Measurements from ENCODE around the gene GLYATL3.
A peak's percentile ranks its signal among the peaks of the same experiment; 100 is the strongest.

The GLYATL3 gene

DNA sequence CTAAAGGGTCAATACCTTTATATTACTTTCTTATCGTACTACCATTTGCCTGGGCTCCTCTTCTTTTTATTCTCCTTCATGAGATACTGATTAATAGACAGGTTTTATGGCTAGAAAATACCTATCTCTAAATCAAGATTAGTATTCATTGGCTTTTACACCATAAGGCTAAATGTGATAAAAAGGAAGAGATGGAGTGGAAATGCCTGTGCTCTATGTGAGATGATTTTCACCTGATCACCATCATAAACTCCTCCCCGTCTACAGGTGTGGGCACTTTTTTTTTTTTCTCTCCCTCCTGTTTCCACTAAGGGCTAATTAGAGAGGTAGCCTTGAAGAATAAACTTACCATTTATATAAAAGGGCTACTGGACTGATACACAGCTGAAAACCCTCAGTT lies at the start of gene GLYATL3:
Gene GLYATL3, plus strand, starts transcription at position 301 of the 400 bp plus-strand sequence. CDS start 12,068 bp downstream, outside the sequence.
- Histone ChIP-seq H3K27me3 (ENCODE audit: control insufficient read depth in 1 of 2, insufficient read depth in 2 of 2, low read length in 2 of 2) (no peaks in the 10 kb centered on the region), H3K9me3 (ENCODE audit: control insufficient read depth in 2 of 2, low read length in 2 of 2) (no peaks in the 10 kb centered on the region), H3K36me3 (ENCODE audit: control insufficient read depth in 2 of 2, insufficient read depth in 2 of 2, low read length in 2 of 2) (no peaks in the 10 kb centered on the region), H3K27ac (ENCODE audit: low read length) (no peak within 1 kb of the TSS), H3K4me1 (ENCODE audit: control insufficient read depth, insufficient read depth, low read length) (no peaks in the 10 kb centered on the region), H3K9ac (ENCODE audit: low read length in 2 of 2) (no peak within 1 kb of the TSS), H3K4me3 (ENCODE audit: low read length in 2 of 2) (no peak within 1 kb of the TSS)

DNA sequence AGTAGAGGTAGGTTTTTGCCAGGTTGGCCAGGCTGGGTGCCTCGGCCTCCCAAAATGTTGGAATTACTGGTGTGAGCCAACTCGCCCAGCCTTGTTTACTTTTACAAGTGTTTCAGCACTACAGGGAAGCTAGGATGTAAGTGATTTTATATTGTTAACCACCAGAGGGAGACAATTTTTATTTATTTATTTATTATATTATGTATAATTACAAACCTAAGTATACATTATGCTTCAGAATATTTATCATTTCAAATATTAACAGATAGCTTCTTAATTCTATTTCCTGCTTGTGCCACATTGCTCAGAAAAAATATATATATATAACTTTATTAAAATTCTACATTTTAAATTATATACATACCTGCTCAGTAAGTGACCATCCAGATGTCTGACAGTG lies 46.5 kb upstream of the GLYATL3 start:
- no peak overlapping the region for H3K4me3 ChIP-seq (ENCODE audit: low read length in 2 of 2)
- H3K9me3 ChIP-seq (ENCODE audit: control insufficient read depth in 2 of 2, low read length in 2 of 2): no peaks in the 10 kb centered on the region
- no peak overlapping the region for H3K9ac ChIP-seq (ENCODE audit: low read length in 2 of 2)
- H3K4me1 ChIP-seq (ENCODE audit: control insufficient read depth, insufficient read depth, low read length): no peaks in the 10 kb centered on the region
- H3K36me3 ChIP-seq (ENCODE audit: control insufficient read depth in 2 of 2, insufficient read depth in 2 of 2, low read length in 2 of 2): peaks cover 12 to 21% of the 10 kb centered on the region in 2 donors
- no peaks in the 10 kb centered on the region for H3K27me3 ChIP-seq (ENCODE audit: control insufficient read depth in 1 of 2, insufficient read depth in 2 of 2, low read length in 2 of 2)
- H3K27ac ChIP-seq (ENCODE audit: low read length): no peak overlapping the region

DNA sequence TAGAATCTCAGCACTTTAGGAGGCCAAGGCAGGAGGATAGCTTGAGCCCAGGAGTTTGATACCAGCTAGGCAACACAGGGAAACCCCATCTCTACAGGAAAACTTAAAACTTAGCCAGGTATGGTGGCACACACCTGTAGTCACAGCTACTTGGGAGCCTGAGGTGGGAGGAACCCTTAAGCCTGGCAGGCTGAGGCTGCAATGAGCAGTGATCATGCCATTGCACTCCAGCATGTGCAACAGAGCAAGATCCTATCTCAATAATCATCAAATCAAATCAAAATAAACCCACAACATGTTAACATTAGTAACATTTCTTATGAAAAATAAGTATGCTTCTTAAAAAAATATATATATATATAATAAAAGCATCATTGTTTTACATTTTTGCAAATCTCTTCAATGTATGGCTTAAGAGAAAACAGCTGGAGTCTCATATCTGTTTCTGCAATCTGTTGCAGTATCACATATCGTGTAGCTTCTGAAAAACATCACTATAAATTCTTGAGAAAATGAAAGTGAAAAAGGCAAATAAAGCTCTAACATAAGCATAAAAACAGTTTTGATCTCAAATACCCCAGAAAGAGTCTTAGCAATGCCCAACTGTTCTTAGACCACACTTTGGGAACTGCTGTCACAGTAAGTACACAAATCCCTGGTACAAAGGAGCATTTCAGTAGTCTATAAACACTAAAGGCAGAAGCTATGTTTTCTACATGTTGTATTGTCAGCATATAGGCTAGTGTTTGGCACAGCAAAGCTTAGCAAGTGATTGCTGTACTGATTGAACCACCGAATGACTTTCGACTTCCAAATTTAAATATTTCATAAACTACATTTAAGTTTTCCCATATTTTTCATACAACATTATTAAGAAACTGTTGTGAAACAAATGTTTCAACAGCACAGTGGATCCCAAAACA lies 44.7 kb upstream of the GLYATL3 start:
- no peak overlapping the region for H3K27ac ChIP-seq (ENCODE audit: low read length)
- H3K27me3 ChIP-seq (ENCODE audit: control insufficient read depth in 1 of 2, insufficient read depth in 2 of 2, low read length in 2 of 2): no peaks in the 10 kb centered on the region
- H3K4me3 ChIP-seq (ENCODE audit: low read length in 2 of 2): no peak overlapping the region
- H3K36me3 ChIP-seq (ENCODE audit: control insufficient read depth in 2 of 2, insufficient read depth in 2 of 2, low read length in 2 of 2): peaks cover 7 to 16% of the 10 kb centered on the region in 2 donors
- no peaks in the 10 kb centered on the region for H3K4me1 ChIP-seq (ENCODE audit: control insufficient read depth, insufficient read depth, low read length)
- no peak overlapping the region for H3K9ac ChIP-seq (ENCODE audit: low read length in 2 of 2)
- no peaks in the 10 kb centered on the region for H3K9me3 ChIP-seq (ENCODE audit: control insufficient read depth in 2 of 2, low read length in 2 of 2)

DNA sequence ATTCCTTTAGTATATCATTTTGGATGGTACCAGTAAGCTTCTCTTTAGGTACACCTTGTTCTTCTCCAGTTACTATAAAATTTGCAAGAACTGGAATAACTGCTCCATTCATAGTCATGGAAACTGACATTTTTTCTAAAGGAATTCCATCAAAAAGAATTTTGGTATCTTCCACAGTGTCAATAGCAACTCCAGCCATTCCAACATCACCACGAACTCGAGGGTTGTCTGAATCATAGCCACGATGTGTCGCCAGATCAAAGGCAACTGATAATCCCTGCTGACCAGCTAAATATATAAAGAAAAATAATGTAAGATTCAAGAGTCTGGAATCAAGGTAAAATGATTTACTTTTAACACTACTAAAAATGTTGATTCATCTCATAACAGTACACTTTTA lies 42.0 kb upstream of the GLYATL3 start:
- peaks cover 3% of the 10 kb centered on the region for H3K4me1 ChIP-seq (ENCODE audit: control insufficient read depth, insufficient read depth, low read length)
- H3K27ac ChIP-seq (ENCODE audit: low read length): no peak overlapping the region
- no peaks in the 10 kb centered on the region for H3K9me3 ChIP-seq (ENCODE audit: control insufficient read depth in 2 of 2, low read length in 2 of 2)
- no peak overlapping the region for H3K9ac ChIP-seq (ENCODE audit: low read length in 2 of 2)
- peaks cover 6 to 9% of the 10 kb centered on the region in 2 donors for H3K36me3 ChIP-seq (ENCODE audit: control insufficient read depth in 2 of 2, insufficient read depth in 2 of 2, low read length in 2 of 2)
- no peak overlapping the region for H3K4me3 ChIP-seq (ENCODE audit: low read length in 2 of 2)
- H3K27me3 ChIP-seq (ENCODE audit: control insufficient read depth in 1 of 2, insufficient read depth in 2 of 2, low read length in 2 of 2): no peaks in the 10 kb centered on the region

DNA sequence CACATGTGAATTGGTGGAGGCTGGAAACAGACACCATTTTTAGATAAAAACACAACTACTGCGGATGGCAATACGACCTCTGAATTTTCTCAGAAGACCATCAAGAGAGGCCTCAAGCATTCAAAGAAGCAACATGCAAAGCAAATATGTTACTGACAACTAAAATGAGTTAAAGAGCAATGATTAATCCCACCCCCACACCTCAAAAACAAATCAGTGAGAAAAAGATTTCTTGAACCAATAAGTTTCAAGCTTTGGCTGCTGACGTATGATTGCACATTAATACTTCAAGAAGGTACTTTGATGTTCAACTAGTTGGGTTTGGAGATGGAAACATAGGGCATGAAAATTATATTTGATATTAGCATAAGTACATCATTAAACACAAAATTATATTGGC lies 37.7 kb upstream of the GLYATL3 start:
- peaks cover 2 to 4% of the 10 kb centered on the region in 2 donors for H3K36me3 ChIP-seq (ENCODE audit: control insufficient read depth in 2 of 2, insufficient read depth in 2 of 2, low read length in 2 of 2)
- no peak overlapping the region for H3K27ac ChIP-seq (ENCODE audit: low read length)
- H3K9me3 ChIP-seq (ENCODE audit: control insufficient read depth in 2 of 2, low read length in 2 of 2): no peaks in the 10 kb centered on the region
- H3K4me1 ChIP-seq (ENCODE audit: control insufficient read depth, insufficient read depth, low read length): peaks cover 6% of the 10 kb centered on the region
- H3K27me3 ChIP-seq (ENCODE audit: control insufficient read depth in 1 of 2, insufficient read depth in 2 of 2, low read length in 2 of 2): no peaks in the 10 kb centered on the region
- H3K9ac ChIP-seq (ENCODE audit: low read length in 2 of 2): peak overlapping the region; percentile 89 to 99
- H3K4me3 ChIP-seq (ENCODE audit: low read length in 2 of 2): peak overlapping the region; percentile 81 to 94

DNA sequence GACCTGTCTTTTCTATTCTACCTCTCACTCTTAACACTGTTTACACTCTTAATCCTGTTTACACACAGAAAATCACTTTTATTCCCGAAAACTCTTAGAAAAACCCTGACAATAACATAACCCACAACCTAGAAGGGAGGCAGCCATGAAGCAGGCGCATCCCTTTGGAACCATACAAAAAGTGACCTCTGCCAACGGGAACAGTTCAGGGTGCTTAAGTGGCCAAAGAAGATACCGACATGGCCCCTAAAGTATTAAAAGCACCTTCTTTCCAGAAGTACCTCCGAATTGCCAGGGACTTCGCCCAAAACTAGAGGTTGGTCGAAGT lies 37.2 kb upstream of the GLYATL3 start:
- H3K27ac ChIP-seq (ENCODE audit: low read length): peak overlapping the region; percentile 86
- H3K9ac ChIP-seq (ENCODE audit: low read length in 2 of 2): peak overlapping the region; percentile 89 to 99
- H3K4me1 ChIP-seq (ENCODE audit: control insufficient read depth, insufficient read depth, low read length): peaks cover 6% of the 10 kb centered on the region
- H3K4me3 ChIP-seq (ENCODE audit: low read length in 2 of 2): peak overlapping the region; percentile 81 to 94
- no peaks in the 10 kb centered on the region for H3K27me3 ChIP-seq (ENCODE audit: control insufficient read depth in 1 of 2, insufficient read depth in 2 of 2, low read length in 2 of 2)
- H3K36me3 ChIP-seq (ENCODE audit: control insufficient read depth in 2 of 2, insufficient read depth in 2 of 2, low read length in 2 of 2): peaks cover 0 to 4% of the 10 kb centered on the region in 2 donors
- no peaks in the 10 kb centered on the region for H3K9me3 ChIP-seq (ENCODE audit: control insufficient read depth in 2 of 2, low read length in 2 of 2)

DNA sequence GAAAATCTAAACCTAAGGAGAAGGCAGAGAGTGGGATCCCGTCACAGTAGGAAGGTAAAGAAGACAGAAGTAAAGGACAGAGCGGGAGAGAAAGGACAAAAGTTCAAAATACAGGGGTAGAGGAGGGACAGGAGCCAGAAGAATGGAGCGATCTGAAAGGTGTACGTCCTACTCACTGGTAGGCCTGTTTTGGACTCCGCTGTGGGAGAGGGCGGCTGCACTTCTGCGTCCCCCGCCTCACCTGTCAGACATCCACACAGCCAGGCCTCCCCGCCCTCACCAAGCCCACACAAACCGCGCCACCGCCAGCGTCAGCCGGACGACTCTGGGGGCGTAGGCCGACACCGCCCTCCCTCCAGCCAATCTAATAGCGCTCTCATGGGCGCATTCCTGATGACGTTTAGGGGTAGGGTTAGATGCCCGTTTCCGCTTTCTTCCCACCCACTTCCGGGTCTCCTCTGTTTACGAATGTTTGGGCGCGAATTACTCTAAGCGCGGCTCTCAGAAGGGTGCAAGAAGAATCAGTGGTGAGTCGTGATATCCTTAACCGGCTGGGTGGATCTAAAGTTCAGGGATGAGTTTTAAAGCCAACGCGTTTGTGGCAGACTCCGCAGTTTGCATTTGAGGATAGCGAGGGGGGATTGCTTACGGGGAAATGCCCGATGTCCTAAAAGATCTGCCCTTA lies 36.7 kb upstream of the GLYATL3 start, which contains the start of the genes CENPQ and MMUT:
Gene CENPQ, plus strand, starts transcription at position 444 of the 685 bp plus-strand sequence. CDS start 6,807 bp downstream, outside the sequence.
Gene MMUT, minus strand, starts transcription at position 327 of the 685 bp plus-strand sequence. CDS start 3,787 bp downstream, outside the sequence.
- peak within 1 kb of the TSS; percentile 89 to 99 for H3K9ac ChIP-seq (ENCODE audit: low read length in 2 of 2)
- H3K27me3 ChIP-seq (ENCODE audit: control insufficient read depth in 1 of 2, insufficient read depth in 2 of 2, low read length in 2 of 2): no peaks in the 10 kb centered on the region
- H3K27ac ChIP-seq (ENCODE audit: low read length): peak within 1 kb of the TSS; percentile 86
- peaks cover 0 to 4% of the 10 kb centered on the region in 2 donors for H3K36me3 ChIP-seq (ENCODE audit: control insufficient read depth in 2 of 2, insufficient read depth in 2 of 2, low read length in 2 of 2)
- H3K4me3 ChIP-seq (ENCODE audit: low read length in 2 of 2): peak within 1 kb of the TSS; percentile 81 to 94
- H3K4me1 ChIP-seq (ENCODE audit: control insufficient read depth, insufficient read depth, low read length): peaks cover 6% of the 10 kb centered on the region
- H3K9me3 ChIP-seq (ENCODE audit: control insufficient read depth in 2 of 2, low read length in 2 of 2): no peaks in the 10 kb centered on the region

DNA sequence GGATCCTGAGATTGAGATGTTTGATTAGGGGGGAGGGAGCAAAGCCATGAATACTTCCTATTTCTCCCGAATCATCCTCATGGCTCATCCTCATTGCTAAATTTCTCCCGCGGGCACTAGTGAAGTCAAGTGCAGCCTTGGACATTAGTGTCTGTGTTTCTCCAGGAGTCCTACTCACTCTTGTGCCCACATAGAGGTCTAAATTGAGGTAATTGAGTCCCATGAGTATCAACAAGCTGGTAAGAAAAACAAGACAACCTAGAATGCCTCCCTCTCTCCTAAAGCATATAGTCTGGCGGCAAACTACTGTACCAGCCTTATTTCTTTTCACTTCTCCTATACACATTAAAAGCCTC lies 36.1 kb upstream of the GLYATL3 start:
- Histone ChIP-seq H3K27me3 (ENCODE audit: control insufficient read depth in 1 of 2, insufficient read depth in 2 of 2, low read length in 2 of 2) (no peaks in the 10 kb centered on the region), H3K4me1 (ENCODE audit: control insufficient read depth, insufficient read depth, low read length) (peaks cover 6% of the 10 kb centered on the region), H3K27ac (ENCODE audit: low read length) (peak overlapping the region; percentile 86), H3K9me3 (ENCODE audit: control insufficient read depth in 2 of 2, low read length in 2 of 2) (no peaks in the 10 kb centered on the region), H3K36me3 (ENCODE audit: control insufficient read depth in 2 of 2, insufficient read depth in 2 of 2, low read length in 2 of 2) (peaks cover 0 to 4% of the 10 kb centered on the region in 2 donors), H3K9ac (ENCODE audit: low read length in 2 of 2) (peak overlapping the region; percentile 89 to 99), H3K4me3 (ENCODE audit: low read length in 2 of 2) (peak overlapping the region; percentile 81 to 94)

DNA sequence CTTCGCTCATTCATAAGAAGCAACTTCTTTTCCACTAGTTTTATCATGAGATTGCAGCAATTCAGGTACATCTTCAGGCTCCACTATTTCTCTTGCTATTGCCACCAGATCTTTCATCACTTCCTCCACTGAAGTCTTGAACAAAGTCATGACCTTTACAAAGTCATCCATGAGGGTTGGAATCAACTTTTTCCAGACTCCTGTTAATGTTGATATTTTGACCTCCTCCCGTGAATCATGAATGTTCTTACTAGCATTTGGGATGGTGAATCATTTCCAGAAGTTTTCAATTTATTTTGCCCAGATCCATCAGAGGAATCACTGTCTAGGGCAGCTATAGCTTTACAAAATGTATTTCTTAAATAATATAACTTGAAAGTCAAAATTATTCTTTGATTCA lies 35.0 kb upstream of the GLYATL3 start:
- H3K27me3 ChIP-seq (ENCODE audit: control insufficient read depth in 1 of 2, insufficient read depth in 2 of 2, low read length in 2 of 2): no peaks in the 10 kb centered on the region
- no peaks in the 10 kb centered on the region for H3K36me3 ChIP-seq (ENCODE audit: control insufficient read depth in 2 of 2, insufficient read depth in 2 of 2, low read length in 2 of 2)
- H3K9me3 ChIP-seq (ENCODE audit: control insufficient read depth in 2 of 2, low read length in 2 of 2): no peaks in the 10 kb centered on the region
- H3K4me3 ChIP-seq (ENCODE audit: low read length in 2 of 2): no peak overlapping the region
- H3K4me1 ChIP-seq (ENCODE audit: control insufficient read depth, insufficient read depth, low read length): peaks cover 6% of the 10 kb centered on the region
- H3K9ac ChIP-seq (ENCODE audit: low read length in 2 of 2): no peak overlapping the region
- no peak overlapping the region for H3K27ac ChIP-seq (ENCODE audit: low read length)

DNA sequence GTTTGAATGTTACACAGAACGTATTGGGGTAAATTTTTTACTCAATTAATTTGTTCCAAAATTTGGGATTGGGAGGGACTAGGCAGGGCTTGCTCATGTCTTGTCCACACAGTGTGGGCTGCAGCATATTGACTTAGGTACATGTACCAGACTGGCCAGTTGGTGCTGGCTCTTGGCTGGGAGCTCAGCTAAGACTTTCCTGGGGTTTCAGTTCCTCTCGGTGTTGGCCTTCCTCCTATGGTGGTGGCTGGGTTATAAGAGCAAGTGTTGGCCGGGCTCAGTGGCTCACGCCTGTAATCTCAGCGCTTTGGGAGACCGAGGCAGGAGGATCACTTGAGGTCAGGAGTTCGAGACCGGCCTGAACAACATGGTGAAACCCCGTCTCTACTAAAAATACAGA lies 31.7 kb upstream of the GLYATL3 start:
- Histone ChIP-seq H3K4me1 (ENCODE audit: control insufficient read depth, insufficient read depth, low read length) (peaks cover 3% of the 10 kb centered on the region), H3K27ac (ENCODE audit: low read length) (no peak overlapping the region), H3K27me3 (ENCODE audit: control insufficient read depth in 1 of 2, insufficient read depth in 2 of 2, low read length in 2 of 2) (no peaks in the 10 kb centered on the region), H3K9ac (ENCODE audit: low read length in 2 of 2) (no peak overlapping the region), H3K4me3 (ENCODE audit: low read length in 2 of 2) (no peak overlapping the region), H3K36me3 (ENCODE audit: control insufficient read depth in 2 of 2, insufficient read depth in 2 of 2, low read length in 2 of 2) (no peaks in the 10 kb centered on the region), H3K9me3 (ENCODE audit: control insufficient read depth in 2 of 2, low read length in 2 of 2) (no peaks in the 10 kb centered on the region)
